GM19463 (cell line): ENCODE measurements around the gene SLC38A2.
A peak's percentile ranks its signal among the peaks of the same experiment; 100 is the strongest.

ENCODE experiments used
- ATAC-seq: cut with Tn5 transposase; IDR thresholded peaks from one replicate; pipeline ENCODE4 v1.9.1; 2021; ENCODE audit warnings: mild to moderate bottlenecking, moderate library complexity; ENCODE audit not compliant: unreplicated experiment

SLC38A2 gene

GRCh38 chr12:46376579-46376978 lies 4.0 kb upstream of the SLC38A2 start:
- no peak for ATAC-seq

GRCh38 chr12:46374711-46375110 lies 2.1 kb upstream of the SLC38A2 start:
- no peak for ATAC-seq

- ATAC-seq: no peak
Measured at GRCh38 chr12:46374310-46374709, 1.7 kb upstream of the SLC38A2 start.

GRCh38 chr12:46373301-46374296 lies 1.0 kb upstream of the SLC38A2 start:
- no peak for ATAC-seq

GRCh38 chr12:46371718-46372543 lies 642 bp downstream of the SLC38A2 start:
- peak; percentile 14 for ATAC-seq

- peak; percentile 51 for ATAC-seq
Measured at GRCh38 chr12:46370792-46371717, 1.5 kb downstream of the SLC38A2 start.

GRCh38 chr12:46370380-46370734 lies 2.2 kb downstream of the SLC38A2 start:
- ATAC-seq: no peak

GRCh38 chr12:46369474-46370379 lies 2.8 kb downstream of the SLC38A2 start:
- ATAC-seq: no peak

- ATAC-seq: no peak
Measured at GRCh38 chr12:46369095-46369473, 3.5 kb downstream of the SLC38A2 start.

- no peak for ATAC-seq
Measured at GRCh38 chr12:46368684-46369083, 3.9 kb downstream of the SLC38A2 start.

- no peak for ATAC-seq
Measured at GRCh38 chr12:46368138-46368537, 4.4 kb downstream of the SLC38A2 start.

- no peak for ATAC-seq
Measured at GRCh38 chr12:46367351-46368029, 5.1 kb downstream of the SLC38A2 start.

- ATAC-seq: no peak
Measured at GRCh38 chr12:46366771-46367170, 5.8 kb downstream of the SLC38A2 start.

GRCh38 chr12:46365951-46366379 lies 6.6 kb downstream of the SLC38A2 start:
- no peak for ATAC-seq

GRCh38 chr12:46364777-46365580 lies 7.6 kb downstream of the SLC38A2 start:
- no peak for ATAC-seq

GRCh38 chr12:46364300-46364696 lies 8.3 kb downstream of the SLC38A2 start:
- no peak for ATAC-seq

- ATAC-seq: no peak
Measured at GRCh38 chr12:46363582-46364299, 8.8 kb downstream of the SLC38A2 start.
